HepG2 (cell line): ENCODE data around the gene IGLON5. TPM values are rescaled to one million over a fixed set of nuclear protein-coding genes. Genes with fewer than 3 reads are reported as not detected.

Source experiments
- GATAD2A ChIP-seq: IDR thresholded peaks from 2 replicates; pipeline ENCODE4 v1.6.1; 2016
- MAFG ChIP-seq: sonication (generic); formaldehyde crosslinking; IDR thresholded peaks from 2 replicates; pipeline ENCODE4 v1.5.1; 2020; ENCODE audit warnings: mild to moderate bottlenecking, missing genetic modification reagents
- NR2F1 ChIP-seq, 2 experiments: fragments of 450-650 bp in 1 of 2; formaldehyde crosslinking in 1 of 2; IDR thresholded peaks; 2 replicates each; pipeline versions ENCODE4 v1.5.0 to v1.6.1; 2016 to 2020; ENCODE audit warnings: mild to moderate bottlenecking in 1 of 2, missing compliant biosample characterization in 1 of 2, missing genetic modification reagents in 1 of 2, moderate library complexity in 1 of 2
- POLR2AphosphoS5 ChIP-seq: IDR thresholded peaks from 2 replicates; pipeline ENCODE4 v1.6.1; 2012; ENCODE audit warnings: low read depth, low read length
- SKI ChIP-seq: fragments of 450-650 bp; IDR thresholded peaks from one replicate; pipeline ENCODE4 v1.6.1; 2018; ENCODE audit warnings: mild to moderate bottlenecking; ENCODE audit not compliant: partially characterized antibody
- ZHX2 ChIP-seq, 2 experiments: sonication (generic) in 1 of 2; formaldehyde crosslinking in 1 of 2; IDR thresholded peaks; 2 replicates each; pipeline versions ENCODE4 v1.6.1 to v1.9.0; 2014 to 2022; ENCODE audit warnings: antibody characterized with exemption in 1 of 2, borderline replicate concordance in 1 of 2, inconsistent platforms in 1 of 2, low read depth in 1 of 2, missing genetic modification reagents in 1 of 2
- ZNF205 ChIP-seq: IDR thresholded peaks from 2 replicates; pipeline ENCODE4 v1.6.1; 2018; ENCODE audit warnings: missing biosample characterization, missing genetic modification reagents
- ZNF207 ChIP-seq: fragments of 450-650 bp; IDR thresholded peaks from 2 replicates; pipeline ENCODE4 v1.6.1; 2016; ENCODE audit warnings: antibody characterized with exemption, borderline replicate concordance
- ZNF253 ChIP-seq: sonication (generic); formaldehyde crosslinking; IDR thresholded peaks from 2 replicates; pipeline ENCODE4 v1.8.0; 2022; ENCODE audit warnings: mild to moderate bottlenecking, missing genetic modification reagents, borderline replicate concordance
- ZNF619 ChIP-seq: sonication (generic); formaldehyde crosslinking; IDR thresholded peaks from 2 replicates; pipeline ENCODE4 v1.4.0; 2020; ENCODE audit warnings: mild to moderate bottlenecking, missing genetic modification reagents
- ZNF800 ChIP-seq: sonication (generic); formaldehyde crosslinking; IDR thresholded peaks from 2 replicates; pipeline ENCODE4 v1.4.0; 2020; ENCODE audit warnings: missing genetic modification reagents
- polyA plus RNA-seq, 8 experiments: library from polyadenylated mRNA; depleted of rRNA in 3 of 8; stranded (reverse) in 7 of 8; unstranded in 1 of 8; fragments of >200 nt; fragmentation: Illumina TruSeq in 4 of 8; extraction: Trizol in 4 of 8; gene quantifications; 2 replicates each; pipeline versions ENCODE4 v1.2.1 to v1.2.3, GENCODE V29; 2011 to 2016; ENCODE audit warnings: low read depth in 4 of 8, missing spikeins in 1 of 8, mixed read lengths in 1 of 8; ENCODE audit not compliant: insufficient read depth in 1 of 8
- total RNA-seq, 5 experiments: library from RNA; depleted of rRNA; stranded (reverse); fragments of >200 nt; fragmentation: Illumina TruSeq; extraction: Trizol; gene quantifications; 2 replicates each; pipeline ENCODE4 v1.2.3, GENCODE V29; 2016; ENCODE audit warnings: low read depth in 1 of 5
- TF ChIP-seq, protein P1 (sequence below): sonication (generic); formaldehyde crosslinking; IDR thresholded peaks from 2 replicates; pipeline ENCODE4 v1.5.1; 2020; ENCODE audit warnings: missing genetic modification reagents, mild to moderate bottlenecking, borderline replicate concordance

Gene IGLON5
- total and polyA plus RNA-seq, 2 of the 13 experiments (the other 11 are each of a cell fraction or from before 2014, with no cell fraction given): 0.04 to 5.7 TPM

DNA sequence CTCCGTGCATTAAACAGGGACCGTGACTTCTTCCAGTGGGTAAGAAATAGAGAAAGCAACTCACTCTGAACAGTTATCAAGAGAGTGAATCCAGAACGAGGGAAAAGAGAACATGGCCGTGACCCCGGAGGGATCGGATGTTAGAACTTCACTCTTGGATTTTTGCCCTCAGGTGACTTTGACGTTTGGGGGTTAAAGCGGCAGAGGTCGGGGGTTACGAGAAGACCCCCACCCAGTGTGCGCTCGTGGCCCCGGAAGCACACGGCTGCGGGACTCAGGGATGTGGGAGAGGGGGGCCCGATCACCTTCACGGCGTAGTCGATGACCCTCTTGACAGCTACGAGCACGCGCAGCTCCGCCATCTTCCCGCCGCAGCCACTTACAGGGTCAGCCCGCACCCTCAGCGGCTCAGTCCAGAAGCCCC lies 54.5 kb downstream of the IGLON5 start, which contains the start of gene ETFB (continued):
- TF ChIP-seq ZNF800 (CRISPR knock-in tag) (0 out of 2 replicates have a peak, but pooled peaks have one; percentile 30), SKI (no peak), POLR2AphosphoS5 (peak; percentile 15; the same call in 1 of the 2 replicates), ZNF619 (CRISPR knock-in tag) (no peak), NR2F1 (CRISPR knock-in tag; IDR thresholded peaks at IDR 0.05) (peak in 1 of 2 experiments; percentile 41; a peak in 1 of 4 replicates), ZHX2 (IDR thresholded peaks at IDR 0.05; ENCODE audit: low read depth) (no peak), ZHX2 (CRISPR knock-in tag; IDR thresholded peaks at IDR 0.05; ENCODE audit: borderline replicate concordance) (0 out of 2 replicates have a peak, but pooled peaks have one; percentile 1), ZNF205 (CRISPR knock-in tag) (no peak; the same call in 1 of the 2 replicates), ZNF207 (no peak), GATAD2A (CRISPR knock-in tag) (no peak), ZNF253 (CRISPR knock-in tag) (no peak), MAFG (CRISPR knock-in tag) (no peak)
- TF ChIP-seq, protein P1, sequence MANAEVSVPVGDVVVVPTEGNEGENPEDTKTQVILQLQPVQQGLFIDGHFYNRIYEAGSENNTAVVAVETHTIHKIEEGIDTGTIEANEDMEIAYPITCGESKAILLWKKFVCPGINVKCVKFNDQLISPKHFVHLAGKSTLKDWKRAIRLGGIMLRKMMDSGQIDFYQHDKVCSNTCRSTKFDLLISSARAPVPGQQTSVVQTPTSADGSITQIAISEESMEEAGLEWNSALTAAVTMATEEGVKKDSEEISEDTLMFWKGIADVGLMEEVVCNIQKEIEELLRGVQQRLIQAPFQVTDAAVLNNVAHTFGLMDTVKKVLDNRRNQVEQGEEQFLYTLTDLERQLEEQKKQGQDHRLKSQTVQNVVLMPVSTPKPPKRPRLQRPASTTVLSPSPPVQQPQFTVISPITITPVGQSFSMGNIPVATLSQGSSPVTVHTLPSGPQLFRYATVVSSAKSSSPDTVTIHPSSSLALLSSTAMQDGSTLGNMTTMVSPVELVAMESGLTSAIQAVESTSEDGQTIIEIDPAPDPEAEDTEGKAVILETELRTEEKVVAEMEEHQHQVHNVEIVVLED (CRISPR knock-in tag): no peak
